Mesendoderm (in vitro differentiated cells): Measurements from ENCODE around the gene POLQ.

Experiments used
- DNase-seq: peaks from one replicate; pipeline ENCODE4 v3.0.0; 2013
- H2AK5ac ChIP-seq: 2 replicates; pipeline ENCODE4 v1.6.1; 2013; ENCODE audit warnings: low read length, inconsistent platforms
- H2BK120ac ChIP-seq: 2 replicates; pipeline ENCODE4 v1.6.1; 2013; ENCODE audit warnings: low read depth, mild to moderate bottlenecking, low read length, moderate library complexity, mixed read lengths
- H2BK15ac ChIP-seq: replicated peaks from 2 replicates; pipeline ENCODE4 v1.6.1; 2013; ENCODE audit warnings: low read depth, mild to moderate bottlenecking, moderate library complexity
- H2BK5ac ChIP-seq: 2 replicates; pipeline ENCODE4 v1.6.1; 2013; ENCODE audit warnings: low read length, inconsistent platforms
- H3K18ac ChIP-seq: 2 replicates; pipeline ENCODE4 v1.6.1; 2013; ENCODE audit warnings: mild to moderate bottlenecking, low read length, mixed read lengths
- H3K23ac ChIP-seq: one replicate; pipeline ENCODE4 v1.6.1; 2013; ENCODE audit warnings: low read length
- H3K27ac ChIP-seq: 2 replicates; pipeline ENCODE4 v1.5.1; 2013; ENCODE audit warnings: low read depth, mild to moderate bottlenecking, inconsistent platforms, low read length, moderate library complexity
- H3K27me3 ChIP-seq: 2 replicates; pipeline ENCODE4 v1.6.1; 2013; ENCODE audit warnings: low read length, control low read depth, mild to moderate bottlenecking, inconsistent platforms; ENCODE audit not compliant: insufficient read depth, poor library complexity
- H3K36me3 ChIP-seq: 2 replicates; pipeline ENCODE4 v1.6.1; 2013; ENCODE audit warnings: low read length, inconsistent platforms; ENCODE audit not compliant: control insufficient read depth, insufficient read depth
- H3K4ac ChIP-seq: one replicate; pipeline ENCODE4 v1.6.1; 2013; ENCODE audit warnings: low read depth, mild to moderate bottlenecking, low read length, moderate library complexity
- H3K4me1 ChIP-seq: 2 replicates; pipeline ENCODE4 v1.6.1; 2013; ENCODE audit warnings: low read depth, low read length, inconsistent platforms; ENCODE audit not compliant: control insufficient read depth
- H3K4me2 ChIP-seq: 2 replicates; pipeline ENCODE4 v1.6.1; 2013; ENCODE audit warnings: low read length
- H3K4me3 ChIP-seq: 2 replicates; pipeline ENCODE4 v1.5.1; 2013; ENCODE audit warnings: mild to moderate bottlenecking, low read length
- H3K56ac ChIP-seq: one replicate; pipeline ENCODE4 v1.6.1; 2013; ENCODE audit warnings: low read length
- H3K79me1 ChIP-seq: 2 replicates; pipeline ENCODE4 v1.6.1; 2013; ENCODE audit warnings: low read length, inconsistent platforms
- H3K79me2 ChIP-seq: 2 replicates; pipeline ENCODE4 v1.6.1; 2013; ENCODE audit warnings: mild to moderate bottlenecking, low read length; ENCODE audit not compliant: control insufficient read depth, insufficient read depth
- H3K9ac ChIP-seq: 2 replicates; pipeline ENCODE4 v1.6.1; 2013; ENCODE audit warnings: low read length, inconsistent platforms
- H4K5ac ChIP-seq: one replicate; pipeline ENCODE4 v1.6.1; 2013; ENCODE audit warnings: low read length
- H4K8ac ChIP-seq: one replicate; pipeline ENCODE4 v1.6.1; 2013; ENCODE audit warnings: low read depth, mild to moderate bottlenecking, control low read depth, low read length, moderate library complexity
- WGBS: extraction: QIAGEN DNeasy Blood & Tissue Kit; methylation state at CpG from one replicate; pipeline ENCODE4 v1.1.7; 2013; ENCODE audit warnings: low lambda C conversion rate, missing lambda C conversion rate; ENCODE audit not compliant: insufficient coverage; ENCODE audit errors: extremely low coverage; 5-methylcytosine and 5-hydroxymethylcytosine counted together

POLQ gene

GRCh38 chr3:121581691-121582090, 35.9 kb upstream of the POLQ start:
- no peaks in the 10 kb centered on the region for H3K4me1 ChIP-seq
- no peak overlapping the region for H3K56ac ChIP-seq
- no peaks in the 10 kb centered on the region for H3K79me2 ChIP-seq
- no peak overlapping the region for H3K18ac ChIP-seq
- no peak overlapping the region for H3K4me3 ChIP-seq
- no peak overlapping the region for H3K23ac ChIP-seq
- no CpG with 5 or more reads among the region's 2 CpGs for WGBS
- H3K27me3 ChIP-seq, result no peaks in the 10 kb centered on the region
- no peak overlapping the region for H3K4ac ChIP-seq
- no peak overlapping the region for H3K9ac ChIP-seq
- no peak overlapping the region for H3K27ac ChIP-seq
- no peaks in the 10 kb centered on the region for H3K36me3 ChIP-seq
- no peak overlapping the region for H4K8ac ChIP-seq
- no peaks in the 10 kb centered on the region for H3K79me1 ChIP-seq
- no peak overlapping the region for H2BK15ac ChIP-seq
- no peak overlapping the region for H2BK5ac ChIP-seq
- H3K4me2 ChIP-seq, result no peak overlapping the region
- H2BK120ac ChIP-seq, result no peak overlapping the region
- H4K5ac ChIP-seq, result no peak overlapping the region
- H2AK5ac ChIP-seq, result no peak overlapping the region
- no peak for DNase-seq

- no peak overlapping the region for H2BK15ac ChIP-seq
- peak; percentile 74 for DNase-seq
- no peak overlapping the region for H3K18ac ChIP-seq
- H4K8ac ChIP-seq, result no peak overlapping the region
- no peak overlapping the region for H3K4ac ChIP-seq
- no peaks in the 10 kb centered on the region for H3K27me3 ChIP-seq
- H3K9ac ChIP-seq, result no peak overlapping the region
- H2BK5ac ChIP-seq, result no peak overlapping the region
- H3K79me2 ChIP-seq, result no peaks in the 10 kb centered on the region
- H3K27ac ChIP-seq, result no peak overlapping the region
- H3K56ac ChIP-seq, result no peak overlapping the region
- WGBS, result no CpG with 5 or more reads among the region's 6 CpGs
- H3K36me3 ChIP-seq, result no peaks in the 10 kb centered on the region
- H3K4me3 ChIP-seq, result no peak overlapping the region
- H3K4me2 ChIP-seq, result no peak overlapping the region
- no peaks in the 10 kb centered on the region for H3K79me1 ChIP-seq
- H3K23ac ChIP-seq, result no peak overlapping the region
- no peaks in the 10 kb centered on the region for H3K4me1 ChIP-seq
- no peak overlapping the region for H2BK120ac ChIP-seq
- no peak overlapping the region for H4K5ac ChIP-seq
- no peak overlapping the region for H2AK5ac ChIP-seq
Measured at GRCh38 chr3:121574449-121574848, 28.7 kb upstream of the POLQ start.

GRCh38 chr3:121567649-121568048, 21.9 kb upstream of the POLQ start, which contains the start of gene ARGFX:
TSS of gene ARGFX (plus strand) at chr3:121567949. CDS start at chr3:121570714, 2,765 bp downstream.
- H3K79me1 ChIP-seq, result no peaks in the 10 kb centered on the region
- H2BK120ac ChIP-seq, result no peak within 1 kb of the TSS
- H3K56ac ChIP-seq, result no peak within 1 kb of the TSS
- no peaks in the 10 kb centered on the region for H3K4me1 ChIP-seq
- no peak within 1 kb of the TSS for H4K5ac ChIP-seq
- H3K27me3 ChIP-seq, result no peaks in the 10 kb centered on the region
- WGBS, result no CpG with 5 or more reads among the region's 5 CpGs
- H3K4me2 ChIP-seq, result no peak within 1 kb of the TSS
- no peak within 1 kb of the TSS for H2BK5ac ChIP-seq
- H2AK5ac ChIP-seq, result no peak within 1 kb of the TSS
- H2BK15ac ChIP-seq, result no peak within 1 kb of the TSS
- no peak for DNase-seq
- no peak within 1 kb of the TSS for H3K4ac ChIP-seq
- no peak within 1 kb of the TSS for H3K9ac ChIP-seq
- H4K8ac ChIP-seq, result no peak within 1 kb of the TSS
- no peak within 1 kb of the TSS for H3K18ac ChIP-seq
- no peak within 1 kb of the TSS for H3K23ac ChIP-seq
- no peak within 1 kb of the TSS for H3K27ac ChIP-seq
- no peak within 1 kb of the TSS for H3K4me3 ChIP-seq
- H3K36me3 ChIP-seq, result no peaks in the 10 kb centered on the region
- H3K79me2 ChIP-seq, result no peaks in the 10 kb centered on the region

GRCh38 chr3:121566773-121567172, 21.0 kb upstream of the POLQ start:
- H2BK15ac ChIP-seq, result no peak overlapping the region
- H3K23ac ChIP-seq, result no peak overlapping the region
- no peak overlapping the region for H3K56ac ChIP-seq
- no peak overlapping the region for H3K18ac ChIP-seq
- no peak overlapping the region for H3K4ac ChIP-seq
- no peaks in the 10 kb centered on the region for H3K79me1 ChIP-seq
- no peaks in the 10 kb centered on the region for H3K27me3 ChIP-seq
- H3K9ac ChIP-seq, result no peak overlapping the region
- H3K79me2 ChIP-seq, result no peaks in the 10 kb centered on the region
- peaks cover 2% of the 10 kb centered on the region for H3K4me1 ChIP-seq
- H4K8ac ChIP-seq, result no peak overlapping the region
- H3K4me3 ChIP-seq, result no peak overlapping the region
- DNase-seq, result no peak
- no peak overlapping the region for H2BK5ac ChIP-seq
- no peaks in the 10 kb centered on the region for H3K36me3 ChIP-seq
- H4K5ac ChIP-seq, result no peak overlapping the region
- no peak overlapping the region for H3K27ac ChIP-seq
- H3K4me2 ChIP-seq, result no peak overlapping the region
- no peak overlapping the region for H2AK5ac ChIP-seq
- H2BK120ac ChIP-seq, result no peak overlapping the region
- no CpG with 5 or more reads among the region's 9 CpGs for WGBS

- DNase-seq, result peak; percentile 21
- H2BK120ac ChIP-seq, result no peak overlapping the region
- H3K79me1 ChIP-seq, result no peaks in the 10 kb centered on the region
- no peak overlapping the region for H3K4ac ChIP-seq
- H3K23ac ChIP-seq, result no peak overlapping the region
- no peak overlapping the region for H3K18ac ChIP-seq
- H4K8ac ChIP-seq, result no peak overlapping the region
- H3K4me3 ChIP-seq, result no peak overlapping the region
- peak overlapping the region; percentile 57 for H3K56ac ChIP-seq
- H3K27me3 ChIP-seq, result no peaks in the 10 kb centered on the region
- H3K79me2 ChIP-seq, result no peaks in the 10 kb centered on the region
- no peak overlapping the region for H4K5ac ChIP-seq
- peaks cover 2% of the 10 kb centered on the region for H3K4me1 ChIP-seq
- no peak overlapping the region for H3K9ac ChIP-seq
- H2BK5ac ChIP-seq, result no peak overlapping the region
- H3K36me3 ChIP-seq, result no peaks in the 10 kb centered on the region
- no peak overlapping the region for H3K4me2 ChIP-seq
- H2BK15ac ChIP-seq, result no peak overlapping the region
- no peak overlapping the region for H2AK5ac ChIP-seq
- H3K27ac ChIP-seq, result no peak overlapping the region
Measured at GRCh38 chr3:121562148-121562547, 16.4 kb upstream of the POLQ start.

GRCh38 chr3:121557426-121557934, 11.7 kb upstream of the POLQ start:
- no peak overlapping the region for H2BK5ac ChIP-seq
- WGBS, result no CpG with 5 or more reads among the region's 5 CpGs
- no peak for DNase-seq

More at GRCh38 chr3:121557426-121557934, 11.7 kb upstream of the POLQ start:
- Histone ChIP-seq H3K18ac (no peak overlapping the region), H3K23ac (no peak overlapping the region), H2BK15ac (no peak overlapping the region), H4K5ac (no peak overlapping the region), H2AK5ac (no peak overlapping the region), H3K56ac (no peak overlapping the region), H3K79me1 (no peaks in the 10 kb centered on the region), H3K27ac (no peak overlapping the region), H3K4me2 (no peak overlapping the region), H2BK120ac (no peak overlapping the region), H3K79me2 (no peaks in the 10 kb centered on the region), H4K8ac (no peak overlapping the region), H3K4me1 (peaks cover 2% of the 10 kb centered on the region), H3K36me3 (no peaks in the 10 kb centered on the region), H3K4me3 (no peak overlapping the region), H3K27me3 (no peaks in the 10 kb centered on the region), H3K4ac (no peak overlapping the region), H3K9ac (no peak overlapping the region)
